Measurements from ENCODE around the gene DMD. TPM values are rescaled to one million over a fixed set of nuclear protein-coding genes. Genes with fewer than 3 reads are reported as not detected.

DMD gene
- total RNA-seq, 2 experiments from 2014 or later = 0.27 to 0.49 TPM

DNA sequence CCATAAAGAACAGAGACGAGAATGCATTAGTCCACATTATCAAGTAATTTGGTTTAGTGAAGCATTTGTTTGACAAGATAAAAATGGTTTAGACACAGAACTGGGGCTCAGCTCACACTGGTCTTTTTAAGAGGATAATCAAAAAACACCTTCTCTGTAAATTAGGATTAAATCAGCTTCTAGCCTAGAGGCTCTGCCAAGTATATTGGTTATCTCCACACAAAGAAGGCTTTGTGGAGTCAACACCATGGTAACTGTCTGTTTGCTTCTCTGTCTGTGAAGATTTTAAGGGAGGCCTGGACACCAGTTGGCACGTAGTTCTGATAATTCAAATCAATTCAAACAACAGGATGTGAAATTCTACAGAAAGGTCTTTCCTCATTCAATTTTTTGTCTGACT is 687.0 kb downstream of the DMD start:
- no peaks in the 10 kb centered on the region for H3K4me1 Mint-ChIP-seq (ENCODE audit: low read depth)
- intact Hi-C loops (cut with micrococcal nuclease) = no loop called here
- no peaks in the 10 kb centered on the region for H3K9me3 Mint-ChIP-seq
- ATAC-seq = no peak
- no peaks in the 10 kb centered on the region for H3K27me3 Mint-ChIP-seq
- ChIA-PET POLR2A (no interaction called here), CTCF (no interaction called here)
- no peak overlapping the region for H3K27ac Mint-ChIP-seq
- H3K4me3 Mint-ChIP-seq = no peak overlapping the region
- TF ChIP-seq, protein P1, sequence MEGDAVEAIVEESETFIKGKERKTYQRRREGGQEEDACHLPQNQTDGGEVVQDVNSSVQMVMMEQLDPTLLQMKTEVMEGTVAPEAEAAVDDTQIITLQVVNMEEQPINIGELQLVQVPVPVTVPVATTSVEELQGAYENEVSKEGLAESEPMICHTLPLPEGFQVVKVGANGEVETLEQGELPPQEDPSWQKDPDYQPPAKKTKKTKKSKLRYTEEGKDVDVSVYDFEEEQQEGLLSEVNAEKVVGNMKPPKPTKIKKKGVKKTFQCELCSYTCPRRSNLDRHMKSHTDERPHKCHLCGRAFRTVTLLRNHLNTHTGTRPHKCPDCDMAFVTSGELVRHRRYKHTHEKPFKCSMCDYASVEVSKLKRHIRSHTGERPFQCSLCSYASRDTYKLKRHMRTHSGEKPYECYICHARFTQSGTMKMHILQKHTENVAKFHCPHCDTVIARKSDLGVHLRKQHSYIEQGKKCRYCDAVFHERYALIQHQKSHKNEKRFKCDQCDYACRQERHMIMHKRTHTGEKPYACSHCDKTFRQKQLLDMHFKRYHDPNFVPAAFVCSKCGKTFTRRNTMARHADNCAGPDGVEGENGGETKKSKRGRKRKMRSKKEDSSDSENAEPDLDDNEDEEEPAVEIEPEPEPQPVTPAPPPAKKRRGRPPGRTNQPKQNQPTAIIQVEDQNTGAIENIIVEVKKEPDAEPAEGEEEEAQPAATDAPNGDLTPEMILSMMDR (IDR thresholded peaks at IDR 0.05) = no peak
- no peaks in the 10 kb centered on the region for H3K36me3 Mint-ChIP-seq (ENCODE audit: low read depth)
- no peak for DNase-seq

- DNase-seq = no peak
- ATAC-seq = no peak
- Mint-ChIP-seq H3K4me3 (no peak overlapping the region), H3K27me3 (no peaks in the 10 kb centered on the region), H3K9me3 (no peaks in the 10 kb centered on the region), H3K4me1 (ENCODE audit: low read depth) (no peaks in the 10 kb centered on the region), H3K27ac (no peak overlapping the region), H3K36me3 (ENCODE audit: low read depth) (no peaks in the 10 kb centered on the region)
- TF ChIP-seq, protein P1 (IDR thresholded peaks at IDR 0.05) = no peak
- ChIA-PET POLR2A (no interaction called here), CTCF (no interaction called here)
- intact Hi-C loops (cut with micrococcal nuclease) = no loop called here
Measured at GRCh38 chrX:32520789-32521188, 690.6 kb downstream of the DMD start.

DNA sequence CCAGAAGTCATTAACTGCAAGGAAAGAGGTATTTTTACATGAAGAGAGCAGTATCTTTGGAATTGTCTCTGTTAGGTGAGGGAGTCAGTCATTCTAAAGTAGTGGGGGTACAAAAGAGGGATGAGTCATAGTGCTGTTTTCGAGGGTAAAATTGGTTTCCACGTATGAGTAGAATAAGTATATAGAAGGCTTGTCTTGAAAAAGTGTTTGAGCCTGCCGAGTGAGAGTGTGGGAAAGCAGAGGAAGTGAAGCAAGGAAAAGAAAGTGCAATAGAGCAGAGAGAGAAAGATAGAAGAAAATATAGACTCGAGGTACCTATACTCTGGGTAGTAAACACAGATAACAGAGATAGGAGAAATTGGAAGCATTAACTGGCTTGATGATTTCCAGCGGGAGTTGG is 696.4 kb downstream of the DMD start:
- Mint-ChIP-seq H3K27ac (no peak overlapping the region), H3K36me3 (ENCODE audit: low read depth) (no peaks in the 10 kb centered on the region)
- no peak for ATAC-seq

DNA sequence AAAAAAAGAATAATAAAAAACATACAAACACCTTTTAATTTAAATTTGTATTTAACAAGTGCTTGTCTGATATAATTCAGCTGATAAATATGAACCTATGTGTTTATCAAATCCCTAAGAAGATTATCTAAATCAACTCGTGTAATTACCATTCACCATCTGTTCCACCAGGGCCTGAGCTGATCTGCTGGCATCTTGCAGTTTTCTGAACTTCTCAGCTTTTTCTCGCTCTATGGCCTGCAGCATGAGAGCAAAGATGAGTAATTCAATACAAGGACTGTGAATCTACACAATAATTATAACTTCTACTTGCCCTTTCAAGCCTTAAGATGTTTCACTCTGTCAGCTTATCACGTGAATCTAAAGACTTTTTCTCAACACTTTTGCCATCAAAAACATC is 709.7 kb downstream of the DMD start:
- H3K36me3 Mint-ChIP-seq (ENCODE audit: low read depth) = no peaks in the 10 kb centered on the region
- DNase-seq (no peak), ATAC-seq (no peak)
- CTCF ChIA-PET = no interaction called here
- intact Hi-C loops (cut with micrococcal nuclease) = no loop called here
- no peak overlapping the region for H3K4me3 Mint-ChIP-seq
- no peaks in the 10 kb centered on the region for H3K27me3 Mint-ChIP-seq
- POLR2A ChIA-PET = no interaction called here
- H3K27ac Mint-ChIP-seq = no peak overlapping the region
- no peaks in the 10 kb centered on the region for H3K9me3 Mint-ChIP-seq
- TF ChIP-seq, protein P1 (IDR thresholded peaks at IDR 0.05) = no peak
- no peaks in the 10 kb centered on the region for H3K4me1 Mint-ChIP-seq (ENCODE audit: low read depth)

More for the DNA sequence above, 696.4 kb downstream of the DMD start:
- no peaks in the 10 kb centered on the region for H3K27me3 Mint-ChIP-seq
- no peaks in the 10 kb centered on the region for H3K9me3 Mint-ChIP-seq
- H3K4me1 Mint-ChIP-seq (ENCODE audit: low read depth) = no peaks in the 10 kb centered on the region
- no peak overlapping the region for H3K4me3 Mint-ChIP-seq
- no peak for DNase-seq
- ChIA-PET POLR2A (no interaction called here), CTCF (no interaction called here)
- TF ChIP-seq, protein P1 (IDR thresholded peaks at IDR 0.05) = no peak
- intact Hi-C loops (cut with micrococcal nuclease) = no loop called here

DNA sequence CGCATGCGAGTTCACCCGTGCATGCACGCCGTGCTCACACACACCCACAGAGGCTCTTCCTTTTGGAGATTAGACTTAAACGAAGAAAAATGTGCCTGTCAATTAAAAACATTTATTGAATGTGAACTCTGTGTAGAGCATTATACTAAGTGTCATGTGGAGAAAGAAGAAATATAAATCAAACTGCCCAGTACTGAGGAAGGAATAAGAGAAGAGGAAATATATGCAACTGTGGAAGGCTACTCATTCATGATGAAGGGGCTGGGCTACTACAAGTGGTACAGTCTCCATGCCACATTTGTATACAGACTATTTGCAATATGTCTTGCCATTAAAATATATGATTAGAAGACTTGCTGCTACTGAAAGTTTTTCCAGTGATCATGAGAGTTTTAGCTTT is 714.7 kb downstream of the DMD start:
- Mint-ChIP-seq H3K27ac (no peak overlapping the region), H3K27me3 (no peaks in the 10 kb centered on the region), H3K9me3 (no peaks in the 10 kb centered on the region), H3K4me3 (no peak overlapping the region), H3K36me3 (ENCODE audit: low read depth) (no peaks in the 10 kb centered on the region), H3K4me1 (ENCODE audit: low read depth) (no peaks in the 10 kb centered on the region)
- ChIA-PET POLR2A (no interaction called here), CTCF (no interaction called here)
- TF ChIP-seq, protein P1 (IDR thresholded peaks at IDR 0.05) = no peak
- DNase-seq (no peak), ATAC-seq (no peak)
- intact Hi-C loops (cut with micrococcal nuclease) = no loop called here
